Epithelial cell of proximal tubule (primary cell): Measurements from ENCODE around the gene FBXL15. TPM values are rescaled to one million over a fixed set of nuclear protein-coding genes. Genes with fewer than 3 reads are reported as not detected.

Source experiments
- DNase-seq: peaks from one replicate; pipeline ENCODE4 v3.0.0-alpha.2; 2011; ENCODE audit warnings: low read depth
- H3K4me3 ChIP-seq: 2 replicates; pipeline ENCODE4 v1.5.1; 2011; ENCODE audit warnings: low read depth, mild to moderate bottlenecking, low read length
- total RNA-seq: library from RNA; depleted of rRNA; stranded (reverse); fragments of >200 nt; gene quantifications from 2 replicates; pipeline ENCODE4 v1.2.3, GENCODE V29; 2015
- TF ChIP-seq, protein P1 (sequence below): conservative IDR thresholded peaks from 2 replicates; pipeline ENCODE4 v1.5.1; 2012; ENCODE audit warnings: low read depth, mild to moderate bottlenecking, low read length

FBXL15 gene
- total RNA-seq, 1 donor from 2014 or later: 34.6 TPM

DNA sequence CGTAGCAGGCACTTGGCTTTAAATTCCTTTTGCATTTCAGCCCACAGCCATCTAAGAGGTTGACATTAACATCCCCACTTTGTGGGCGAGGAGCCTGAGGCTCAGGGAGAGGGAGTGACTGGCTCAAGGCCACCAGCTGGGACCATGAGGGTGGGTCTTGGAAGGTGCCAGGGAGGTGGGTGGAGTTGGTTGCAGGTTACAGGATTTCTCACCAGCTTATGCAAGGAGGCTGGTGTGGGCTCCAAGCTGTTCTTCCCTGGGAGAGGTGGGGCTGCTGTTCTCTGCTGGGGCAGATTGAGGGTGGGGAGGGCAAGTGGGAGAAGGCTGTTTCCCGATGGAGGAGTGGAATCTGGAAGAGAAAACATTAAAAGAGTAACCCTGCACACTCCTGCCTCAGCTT, 44.8 kb downstream of the FBXL15 start:
- TF ChIP-seq, protein P1, sequence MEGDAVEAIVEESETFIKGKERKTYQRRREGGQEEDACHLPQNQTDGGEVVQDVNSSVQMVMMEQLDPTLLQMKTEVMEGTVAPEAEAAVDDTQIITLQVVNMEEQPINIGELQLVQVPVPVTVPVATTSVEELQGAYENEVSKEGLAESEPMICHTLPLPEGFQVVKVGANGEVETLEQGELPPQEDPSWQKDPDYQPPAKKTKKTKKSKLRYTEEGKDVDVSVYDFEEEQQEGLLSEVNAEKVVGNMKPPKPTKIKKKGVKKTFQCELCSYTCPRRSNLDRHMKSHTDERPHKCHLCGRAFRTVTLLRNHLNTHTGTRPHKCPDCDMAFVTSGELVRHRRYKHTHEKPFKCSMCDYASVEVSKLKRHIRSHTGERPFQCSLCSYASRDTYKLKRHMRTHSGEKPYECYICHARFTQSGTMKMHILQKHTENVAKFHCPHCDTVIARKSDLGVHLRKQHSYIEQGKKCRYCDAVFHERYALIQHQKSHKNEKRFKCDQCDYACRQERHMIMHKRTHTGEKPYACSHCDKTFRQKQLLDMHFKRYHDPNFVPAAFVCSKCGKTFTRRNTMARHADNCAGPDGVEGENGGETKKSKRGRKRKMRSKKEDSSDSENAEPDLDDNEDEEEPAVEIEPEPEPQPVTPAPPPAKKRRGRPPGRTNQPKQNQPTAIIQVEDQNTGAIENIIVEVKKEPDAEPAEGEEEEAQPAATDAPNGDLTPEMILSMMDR: no peak
- no peak for DNase-seq
- no peak overlapping the region for H3K4me3 ChIP-seq

DNA sequence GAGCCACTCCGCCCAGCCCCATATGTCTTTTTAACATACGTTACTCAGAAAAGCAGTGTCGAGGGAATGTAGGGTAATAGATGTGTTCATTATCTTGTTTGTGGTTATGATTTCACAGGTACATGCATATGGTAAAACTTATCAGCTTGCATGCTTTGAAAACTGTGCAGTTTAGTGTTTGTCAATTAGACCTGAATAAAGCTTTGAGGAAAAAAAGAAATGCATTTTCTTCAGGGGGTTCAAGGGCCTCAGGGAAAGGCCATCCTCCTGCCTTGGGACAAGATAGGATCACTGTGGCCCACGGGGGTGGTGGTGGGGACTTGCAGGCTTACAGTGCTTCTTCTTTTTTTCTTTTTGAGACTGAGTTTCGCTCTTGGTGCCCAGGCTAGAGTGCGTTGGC, 46.7 kb downstream of the FBXL15 start:
- TF ChIP-seq, protein P1: no peak
- no peak for DNase-seq
- H3K4me3 ChIP-seq: no peak overlapping the region

DNA sequence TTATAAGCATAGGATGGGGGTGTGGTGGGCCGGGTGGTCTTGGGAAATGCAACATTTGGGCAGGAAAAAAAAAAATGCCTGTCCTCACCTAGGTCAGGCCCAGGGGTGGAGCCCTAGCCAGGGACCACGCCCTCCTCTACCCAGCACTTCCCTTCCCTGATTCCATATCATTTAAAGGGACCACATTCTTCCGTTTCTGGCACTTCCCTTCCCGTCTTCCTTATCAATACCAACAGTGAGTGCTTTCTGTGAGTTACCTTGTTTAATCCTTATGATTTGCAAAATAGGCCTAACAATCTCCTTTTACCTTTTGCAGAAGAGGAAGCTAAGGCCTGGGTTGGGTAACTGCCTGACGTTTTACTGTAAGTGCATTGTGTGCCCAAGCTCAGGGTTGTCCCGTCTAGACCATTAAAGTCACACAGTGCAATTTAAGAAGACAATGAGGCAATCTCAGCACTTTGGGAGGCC, 47.4 kb downstream of the FBXL15 start:
- TF ChIP-seq, protein P1: no peak

DNA sequence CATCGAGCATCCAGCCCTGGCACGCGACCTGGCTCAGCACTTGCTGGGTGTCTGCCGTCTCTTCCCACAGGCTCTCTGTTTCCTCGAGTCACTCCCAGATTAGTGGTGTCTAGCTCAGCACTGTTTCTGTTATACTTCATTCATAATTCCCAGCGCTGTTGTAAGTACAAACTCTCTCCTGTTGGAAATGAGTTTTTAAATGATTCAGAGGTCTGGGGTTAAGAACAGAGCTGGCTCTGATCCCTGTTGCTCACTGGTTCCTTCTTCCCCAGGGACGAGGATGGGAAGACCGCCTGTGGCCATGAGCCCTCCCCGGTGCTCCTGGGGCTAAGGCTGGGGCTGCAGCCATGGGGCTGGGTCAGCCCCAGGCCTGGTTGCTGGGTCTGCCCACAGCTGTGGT, 48.0 kb downstream of the FBXL15 start:
- TF ChIP-seq, protein P1: no peak
- H3K4me3 ChIP-seq: no peak overlapping the region
- no peak for DNase-seq

More for the DNA sequence above, 47.4 kb downstream of the FBXL15 start:
- no peak for DNase-seq
- H3K4me3 ChIP-seq: no peak overlapping the region

DNA sequence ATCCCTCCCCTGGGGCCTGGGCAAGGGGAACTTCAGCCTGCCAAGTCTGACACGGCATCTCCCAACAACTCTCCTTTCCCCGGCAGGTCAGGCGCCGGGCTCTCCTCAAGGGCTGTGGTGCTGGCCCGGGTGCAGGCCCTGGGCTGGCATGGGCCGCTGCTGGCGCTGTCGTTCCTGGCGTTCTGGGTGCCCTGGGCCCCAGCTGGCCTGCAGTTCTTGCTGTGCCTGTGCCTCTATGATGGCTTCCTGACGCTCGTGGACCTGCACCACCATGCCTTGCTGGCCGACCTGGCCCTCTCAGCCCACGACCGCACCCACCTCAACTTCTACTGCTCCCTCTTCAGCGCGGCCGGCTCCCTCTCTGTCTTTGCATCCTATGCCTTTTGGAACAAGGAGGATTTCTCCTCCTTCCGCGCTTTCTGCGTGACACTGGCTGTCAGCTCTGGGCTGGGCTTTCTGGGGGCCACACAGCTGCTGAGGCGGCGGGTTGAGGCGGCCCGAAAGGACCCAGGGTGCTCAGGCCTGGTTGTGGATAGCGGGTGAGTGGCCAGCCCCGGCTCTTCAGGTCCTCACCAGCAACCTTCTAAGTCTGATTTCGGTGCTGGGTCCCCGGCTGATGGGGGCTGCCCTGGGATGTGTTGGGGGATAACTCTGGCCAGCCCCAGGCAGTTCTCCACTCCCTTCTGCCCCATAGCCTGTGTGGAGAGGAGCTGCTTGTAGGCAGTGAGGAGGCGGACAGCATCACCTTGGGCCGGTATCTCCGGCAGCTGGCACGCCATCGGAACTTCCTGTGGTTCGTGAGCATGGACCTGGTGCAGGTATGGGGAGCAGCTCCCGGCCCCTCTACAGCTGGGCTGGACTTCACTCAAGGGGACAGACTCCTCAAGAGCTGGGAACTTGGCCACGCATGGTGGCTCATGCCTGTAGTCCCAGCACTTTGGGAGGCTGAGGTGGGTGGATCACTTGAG, 50.2 kb downstream of the FBXL15 start:
- TF ChIP-seq, protein P1: no peak
- H3K4me3 ChIP-seq: no peak overlapping the region
- no peak for DNase-seq

Other genes with a start within 250 kb of the FBXL15 start
- 0.06 and 0.07 TPM in 2 replicates for gene ELOVL3, start 194.5 kb upstream of the FBXL15 start, total RNA-seq
- 0.65 and 2.7 TPM in 2 replicates for gene PITX3, start 179.3 kb upstream of the FBXL15 start, total RNA-seq
- 30.7 and 36.3 TPM in 2 replicates for gene GBF1, start 175.3 kb upstream of the FBXL15 start, total RNA-seq
- gene NFKB2, start 25.1 kb upstream of the FBXL15 start, total RNA-seq: 73.9 and 84.9 TPM in 2 replicates
- 0.43 and 0.52 TPM in 2 replicates for gene PSD, start 2.1 kb upstream of the FBXL15 start, total RNA-seq
- gene CUEDC2, start 11.7 kb downstream of the FBXL15 start, total RNA-seq: 77.8 and 98.5 TPM in 2 replicates
- gene C10orf95, start 30.7 kb downstream of the FBXL15 start, total RNA-seq: 2.2 and 10.3 TPM in 2 replicates
- 129 and 136 TPM in 2 replicates for gene ACTR1A, start 81.9 kb downstream of the FBXL15 start, total RNA-seq
- 4.4 and 6.2 TPM in 2 replicates for gene SUFU, start 83.1 kb downstream of the FBXL15 start, total RNA-seq
- gene TRIM8, start 223.6 kb downstream of the FBXL15 start, total RNA-seq: 120 and 182 TPM in 2 replicates